GM19372 (cell line): ENCODE data around the gene OSGEP.

Experiments used
- ATAC-seq: cut with Tn5 transposase; IDR thresholded peaks from one replicate; pipeline ENCODE4 v1.9.1; 2021; ENCODE audit warnings: mild to moderate bottlenecking, low read depth, moderate library complexity; ENCODE audit not compliant: unreplicated experiment

OSGEP gene

GRCh38 chr14:20400965-20401593 is 53.5 kb downstream of the OSGEP start:
- ATAC-seq, result no peak

- ATAC-seq, result no peak
These were observed 54.0 kb downstream of the OSGEP start for GRCh38 chr14:20400589-20400964.

GRCh38 chr14:20397511-20397910 is 57.1 kb downstream of the OSGEP start:
- no peak for ATAC-seq
